Trophoblast cell (in vitro differentiated cells and primary cell): ENCODE data around the gene ZNF358.

Experiments used
- DNase-seq, 2 donors: peaks; one replicate each; pipeline ENCODE4 v3.0.0-alpha.2; 2016
- H2AFZ ChIP-seq: 2 replicates; pipeline ENCODE4 v1.6.1; 2013; ENCODE audit warnings: low read length, moderate library complexity, mild to moderate bottlenecking; ENCODE audit not compliant: insufficient read depth, poor library complexity
- H2AK5ac ChIP-seq: 2 replicates; pipeline ENCODE4 v1.6.1; 2013; ENCODE audit warnings: mild to moderate bottlenecking, low read length
- H2BK120ac ChIP-seq: 2 replicates; pipeline ENCODE4 v1.6.1; 2013; ENCODE audit warnings: low read length, mild to moderate bottlenecking, moderate library complexity; ENCODE audit not compliant: insufficient read depth, poor library complexity
- H2BK12ac ChIP-seq: 2 replicates; pipeline ENCODE4 v1.6.1; 2013; ENCODE audit warnings: mild to moderate bottlenecking, low read length, moderate library complexity
- H2BK5ac ChIP-seq: 2 replicates; pipeline ENCODE4 v1.6.1; 2013; ENCODE audit warnings: low read length, low read depth, moderate library complexity, mild to moderate bottlenecking; ENCODE audit not compliant: poor library complexity
- H3K14ac ChIP-seq: 2 replicates; pipeline ENCODE4 v1.6.1; 2013; ENCODE audit warnings: mild to moderate bottlenecking, low read length
- H3K18ac ChIP-seq: 2 replicates; pipeline ENCODE4 v1.6.1; 2013; ENCODE audit warnings: mild to moderate bottlenecking, low read length
- H3K23ac ChIP-seq: 2 replicates; pipeline ENCODE4 v1.6.1; 2013; ENCODE audit warnings: low read length
- H3K27ac ChIP-seq: 2 replicates; pipeline ENCODE4 v1.5.1; 2013; ENCODE audit warnings: low read depth, mild to moderate bottlenecking, inconsistent platforms, low read length, moderate library complexity
- H3K27me3 ChIP-seq: 2 replicates; pipeline ENCODE4 v1.6.1; 2013; ENCODE audit warnings: inconsistent platforms, mild to moderate bottlenecking, low read length, moderate library complexity; ENCODE audit not compliant: insufficient read depth
- H3K36me3 ChIP-seq, 2 experiments: 1 replicate in 1 of 2; 2 replicates in 1 of 2; pipeline ENCODE4 v1.6.1; 2013; ENCODE audit warnings: low read length in 2 of 2, mild to moderate bottlenecking in 2 of 2, moderate library complexity in 1 of 2; ENCODE audit not compliant: insufficient read depth in 2 of 2, control insufficient read depth in 1 of 2
- H3K4ac ChIP-seq: 2 replicates; pipeline ENCODE4 v1.6.1; 2013; ENCODE audit warnings: low read depth, mild to moderate bottlenecking, low read length, moderate library complexity
- H3K4me1 ChIP-seq, 2 experiments: 1 replicate in 1 of 2; 2 replicates in 1 of 2; pipeline ENCODE4 v1.6.1; 2013; ENCODE audit warnings: low read length in 2 of 2, mild to moderate bottlenecking in 2 of 2, moderate library complexity in 1 of 2; ENCODE audit not compliant: insufficient read depth in 2 of 2, control insufficient read depth in 1 of 2
- H3K4me2 ChIP-seq: 2 replicates; pipeline ENCODE4 v1.6.1; 2013; ENCODE audit warnings: inconsistent platforms, mild to moderate bottlenecking, low read length, moderate library complexity
- H3K4me3 ChIP-seq: 2 replicates; pipeline ENCODE4 v1.5.1; 2013; ENCODE audit warnings: mild to moderate bottlenecking, low read depth, low read length, inconsistent platforms
- H3K79me1 ChIP-seq: one replicate; pipeline ENCODE4 v1.6.1; 2013; ENCODE audit warnings: low read length
- H3K79me2 ChIP-seq: 2 replicates; pipeline ENCODE4 v1.6.1; 2013; ENCODE audit warnings: low read length, mild to moderate bottlenecking; ENCODE audit not compliant: control insufficient read depth, insufficient read depth, poor library complexity
- H3K9ac ChIP-seq: 2 replicates; pipeline ENCODE4 v1.6.1; 2013; ENCODE audit warnings: mild to moderate bottlenecking, low read length
- H3K9me3 ChIP-seq: 2 replicates; pipeline ENCODE4 v1.6.1; 2013; ENCODE audit warnings: low read depth, mild to moderate bottlenecking, control low read depth, inconsistent platforms, low read length; ENCODE audit not compliant: insufficient read depth
- H4K12ac ChIP-seq: 2 replicates; pipeline ENCODE4 v1.6.1; 2013; ENCODE audit warnings: low read depth, mild to moderate bottlenecking, low read length, moderate library complexity
- H4K8ac ChIP-seq: 2 replicates; pipeline ENCODE4 v1.6.1; 2013; ENCODE audit warnings: low read depth, mild to moderate bottlenecking, low read length, moderate library complexity
- H4K91ac ChIP-seq: one replicate; pipeline ENCODE4 v1.6.1; 2013; ENCODE audit warnings: low read depth, mild to moderate bottlenecking, low read length, moderate library complexity
- WGBS: extraction: QIAGEN DNeasy Blood & Tissue Kit; methylation state at CpG from one replicate; pipeline ENCODE4 v1.1.7; 2013; ENCODE audit warnings: missing lambda C conversion rate; ENCODE audit not compliant: insufficient read length, insufficient coverage; ENCODE audit errors: extremely low coverage; 5-methylcytosine and 5-hydroxymethylcytosine counted together

Gene ZNF358

GRCh38 chr19:7480222-7480969 lies 35.5 kb upstream of the ZNF358 start:
- Histone ChIP-seq H2BK12ac (peak overlapping the region; percentile 84), H2AFZ (peak overlapping the region; percentile 56), H3K4me2 (peak overlapping the region; percentile 21), H3K18ac (peak overlapping the region; percentile 91), H2AK5ac (peak overlapping the region; percentile 89), H3K9ac (no peak overlapping the region), H3K4me3 (no peak overlapping the region), H3K23ac (no peak overlapping the region), H4K12ac (peak overlapping the region; percentile 62), H3K14ac (peak overlapping the region; percentile 88), H3K36me3 (peaks cover 10% of the 10 kb centered on the region in 2 experiments), H2BK120ac (peak overlapping the region; percentile 91), H3K4me1 (peaks cover 37 to 50% of the 10 kb centered on the region in 2 experiments), H3K27ac (peak overlapping the region; percentile 95), H4K8ac (peak overlapping the region; percentile 84), H2BK5ac (peak overlapping the region; percentile 96), H3K79me2 (peaks cover 12% of the 10 kb centered on the region), H3K4ac (peak overlapping the region; percentile 91), H3K9me3 (peaks cover 7% of the 10 kb centered on the region), H3K79me1 (peaks cover 61% of the 10 kb centered on the region), H3K27me3 (no peaks in the 10 kb centered on the region), H4K91ac (peak overlapping the region; percentile 97)
- DNase-seq, result no peak
- WGBS, result no CpG with 5 or more reads among the region's 11 CpGs

GRCh38 chr19:7480970-7481255 lies 35.0 kb upstream of the ZNF358 start:
- H3K4ac ChIP-seq, result peak overlapping the region; percentile 56
- peak overlapping the region; percentile 88 for H3K14ac ChIP-seq
- peak overlapping the region; percentile 89 for H2AK5ac ChIP-seq
- H3K79me1 ChIP-seq, result peaks cover 61% of the 10 kb centered on the region
- H3K27me3 ChIP-seq, result no peaks in the 10 kb centered on the region
- H2BK5ac ChIP-seq, result peak overlapping the region; percentile 96
- no peak overlapping the region for H3K4me2 ChIP-seq
- peak overlapping the region; percentile 43 for H2AFZ ChIP-seq
- H3K23ac ChIP-seq, result no peak overlapping the region
- no CpG with 5 or more reads among the region's 7 CpGs for WGBS
- peak overlapping the region; percentile 95 for H3K27ac ChIP-seq
- H3K9ac ChIP-seq, result no peak overlapping the region
- H2BK120ac ChIP-seq, result peak overlapping the region; percentile 91
- H3K36me3 ChIP-seq, result peaks cover 7 to 10% of the 10 kb centered on the region in 2 experiments
- peak overlapping the region; percentile 97 for H4K91ac ChIP-seq
- peak overlapping the region; percentile 60 for H3K18ac ChIP-seq
- no peak overlapping the region for H4K12ac ChIP-seq
- peaks cover 7% of the 10 kb centered on the region for H3K9me3 ChIP-seq
- peak overlapping the region; percentile 24 for H4K8ac ChIP-seq
- DNase-seq, result no peak
- peaks cover 37 to 50% of the 10 kb centered on the region in 2 experiments for H3K4me1 ChIP-seq
- peaks cover 12% of the 10 kb centered on the region for H3K79me2 ChIP-seq
- no peak overlapping the region for H3K4me3 ChIP-seq
- peak overlapping the region; percentile 83 for H2BK12ac ChIP-seq

- Histone ChIP-seq H3K14ac (peak overlapping the region; percentile 80), H3K9me3 (peaks cover 5% of the 10 kb centered on the region), H3K4me3 (no peak overlapping the region), H3K9ac (no peak overlapping the region), H3K4me2 (peak overlapping the region; percentile 20), H3K79me2 (peaks cover 12% of the 10 kb centered on the region), H4K91ac (peak overlapping the region; percentile 97), H4K12ac (peak overlapping the region; percentile 13), H2AFZ (no peak overlapping the region), H2BK120ac (peak overlapping the region; percentile 39), H3K4me1 (peaks cover 34 to 41% of the 10 kb centered on the region in 2 experiments), H3K27ac (no peak overlapping the region), H3K4ac (peak overlapping the region; percentile 42), H3K27me3 (no peaks in the 10 kb centered on the region), H3K18ac (peak overlapping the region; percentile 13), H3K79me1 (peaks cover 47% of the 10 kb centered on the region), H2AK5ac (peak overlapping the region; percentile 77), H3K23ac (no peak overlapping the region), H3K36me3 (peaks cover 0 to 4% of the 10 kb centered on the region in 2 experiments), H2BK12ac (peak overlapping the region; percentile 86), H2BK5ac (peak overlapping the region; percentile 59), H4K8ac (peak overlapping the region; percentile 49)
- no CpG with 5 or more reads among the region's 37 CpGs for WGBS
- peak; percentile 27 to 39 for DNase-seq
Measured at GRCh38 chr19:7482584-7483439, 33.1 kb upstream of the ZNF358 start.

- H2BK5ac ChIP-seq, result no peak overlapping the region
- no peak overlapping the region for H3K23ac ChIP-seq
- no peak overlapping the region for H4K12ac ChIP-seq
- H3K36me3 ChIP-seq, result no peaks in the 10 kb centered on the region
- peak overlapping the region; percentile 23 for H2BK120ac ChIP-seq
- peak overlapping the region; percentile 71 for H4K91ac ChIP-seq
- H2AFZ ChIP-seq, result no peak overlapping the region
- H3K4ac ChIP-seq, result no peak overlapping the region
- peak overlapping the region; percentile 26 for H3K18ac ChIP-seq
- H3K9ac ChIP-seq, result no peak overlapping the region
- H3K79me2 ChIP-seq, result peaks cover 10% of the 10 kb centered on the region
- peaks cover 42% of the 10 kb centered on the region for H3K79me1 ChIP-seq
- no peak overlapping the region for H3K4me3 ChIP-seq
- H3K4me2 ChIP-seq, result no peak overlapping the region
- peaks cover 5% of the 10 kb centered on the region for H3K9me3 ChIP-seq
- no peaks in the 10 kb centered on the region for H3K27me3 ChIP-seq
- H2AK5ac ChIP-seq, result peak overlapping the region; percentile 5
- H4K8ac ChIP-seq, result peak overlapping the region; percentile 11
- no peak overlapping the region for H3K27ac ChIP-seq
- peak overlapping the region; percentile 12 for H3K14ac ChIP-seq
- WGBS, result no CpG with 5 or more reads among the region's 17 CpGs
- H2BK12ac ChIP-seq, result peak overlapping the region; percentile 42
- peak; percentile 53 to 89 for DNase-seq
- H3K4me1 ChIP-seq, result peaks cover 29 to 40% of the 10 kb centered on the region in 2 experiments
Measured at GRCh38 chr19:7483720-7484201, 32.1 kb upstream of the ZNF358 start.
